HepG2 (cell line): ENCODE measurements around the gene SPARC. TPM values are rescaled to one million over a fixed set of nuclear protein-coding genes. Genes with fewer than 3 reads are reported as not detected.

Source experiments
- ATAC-seq: fragments of 200-7000 bp; cut with Tn5 transposase; 3 replicates; pipeline ENCODE4 v1.9.1; 2020; ENCODE audit warnings: mild to moderate bottlenecking, moderate library complexity
- BruUV-seq: library from RNA; stranded (reverse); fragments of 400-500 nt; replicated peaks from 2 replicates; lab custom pipeline; 2021; lab: Mats Ljungman, UMichigan
- CTCF ChIA-PET: fragments of 300-600 bp; formaldehyde crosslinking; extraction: SDS; loops from one replicate; lab custom pipeline; 2021; ENCODE audit warnings: low total read pairs, inconsistent platforms, low intra/inter-chr PET ratio; lab: Yijun Ruan, JAX
- POLR2A ChIA-PET: fragments of 350-600 bp; sonication (Branson Sonifier 250); formaldehyde crosslinking; loops from one replicate; lab custom pipeline; 2020; ENCODE audit warnings: antibody characterized with exemption, inconsistent platforms; lab: Yijun Ruan, JAX
- DNase-seq: peaks from one replicate; pipeline ENCODE4 v3.0.0-alpha.2; 2015; ENCODE audit warnings: low spot score
- FAIRE-seq: peaks from 3 replicates; lab custom pipeline; 2011; peaks lifted over from hg19 to GRCh38; lab: Jason Lieb, UNC
- H2AFZ ChIP-seq: one replicate; pipeline ENCODE4 v1.6.1; 2011; ENCODE audit warnings: low read length, inconsistent platforms
- H3K27ac ChIP-seq: fragments of 300-600 bp; 3 replicates; pipeline ENCODE4 v1.8.0; 2011; ENCODE audit warnings: mixed run types, mild to moderate bottlenecking, mixed read lengths, low read length, inconsistent platforms; ENCODE audit not compliant: insufficient read depth; ENCODE audit errors: extremely low read length
- H3K27me3 ChIP-seq, 2 experiments: fragments of 200-600 bp in 1 of 2; 2 replicates in 1 of 2; 3 replicates in 1 of 2; pipeline versions ENCODE4 v1.6.0 to v1.8.0; 2011; ENCODE audit warnings: low read length in 2 of 2, mild to moderate bottlenecking in 2 of 2, moderate library complexity in 2 of 2, inconsistent platforms in 1 of 2; ENCODE audit not compliant: insufficient read depth in 2 of 2, control insufficient read depth in 1 of 2
- H3K36me3 ChIP-seq, 2 experiments: fragments of 200-600 bp in 1 of 2; replicated peaks in 1 of 2; 2 replicates in 1 of 2; 3 replicates in 1 of 2; pipeline versions ENCODE4 v1.5.1 to v1.8.0; 2011; ENCODE audit warnings: low read length in 2 of 2, inconsistent platforms in 1 of 2; ENCODE audit not compliant: insufficient read depth in 2 of 2, control insufficient read depth in 1 of 2
- H3K4me1 ChIP-seq: 2 replicates; pipeline ENCODE4 v1.5.1; 2012; ENCODE audit warnings: low read length, inconsistent platforms; ENCODE audit not compliant: insufficient read depth
- H3K4me2 ChIP-seq: 2 replicates; pipeline ENCODE4 v1.6.0; 2011; ENCODE audit warnings: low read depth, low read length, inconsistent platforms
- H3K4me3 ChIP-seq, 3 experiments: fragments of 200-600 bp in 1 of 3; sonication (generic), shearing (Covaris generic) in 1 of 3; replicated peaks in 1 of 3; 2 replicates each; pipeline ENCODE4 v1.5.1; 2011 to 2016; ENCODE audit warnings: low read length in 3 of 3, inconsistent platforms in 2 of 3, low read depth in 2 of 3, mild to moderate bottlenecking in 2 of 3, control low read depth in 1 of 3, mixed read lengths in 1 of 3; ENCODE audit not compliant: insufficient read depth in 1 of 3
- H3K79me2 ChIP-seq: one replicate; pipeline ENCODE4 v1.6.1; 2011; ENCODE audit warnings: low read length, inconsistent platforms; ENCODE audit not compliant: insufficient read depth
- H3K9ac ChIP-seq: 2 replicates; pipeline ENCODE4 v1.6.0; 2011; ENCODE audit warnings: mild to moderate bottlenecking, low read depth, low read length, inconsistent platforms; ENCODE audit not compliant: insufficient read depth
- H3K9me3 ChIP-seq: 2 replicates; pipeline ENCODE4 v1.5.1; 2012; ENCODE audit warnings: mild to moderate bottlenecking, low read length
- H4K20me1 ChIP-seq: 2 replicates; pipeline ENCODE4 v1.6.0; 2011; ENCODE audit warnings: inconsistent platforms, mild to moderate bottlenecking, low read length, moderate library complexity; ENCODE audit not compliant: insufficient read depth
- CREB1 ChIP-seq, 2 experiments: fragments of 450-650 bp in 1 of 2; IDR thresholded peaks; 2 replicates each; pipeline ENCODE4 v1.6.1; 2016 to 2017; ENCODE audit warnings: control low read depth in 1 of 2, mild to moderate bottlenecking in 1 of 2, missing compliant biosample characterization in 1 of 2, missing genetic modification characterization in 1 of 2
- FOSL2 ChIP-seq: sonication (generic); formaldehyde crosslinking; IDR thresholded peaks from 2 replicates; pipeline ENCODE4 v1.4.0; 2020; ENCODE audit warnings: missing genetic modification reagents
- GATAD2A ChIP-seq: IDR thresholded peaks from 2 replicates; pipeline ENCODE4 v1.6.1; 2016
- HMGA1 ChIP-seq: sonication (generic); formaldehyde crosslinking; conservative IDR thresholded peaks from 2 replicates; pipeline ENCODE4 v1.4.0; 2020; ENCODE audit warnings: missing genetic modification reagents
- KAT8 ChIP-seq: IDR thresholded peaks from 2 replicates; pipeline ENCODE4 v1.6.1; 2016; ENCODE audit warnings: missing genetic modification reagents, missing compliant biosample characterization
- NR3C1 ChIP-seq: sonication (generic); formaldehyde crosslinking; IDR thresholded peaks from 2 replicates; pipeline ENCODE4 v1.4.0; 2020; ENCODE audit warnings: missing genetic modification reagents
- SALL1 ChIP-seq: sonication (generic); formaldehyde crosslinking; IDR thresholded peaks from 2 replicates; pipeline ENCODE4 v1.8.0; 2022; ENCODE audit warnings: mild to moderate bottlenecking, missing genetic modification reagents
- SYNCRIP ChIP-seq: fragments of 200-400 bp; formaldehyde crosslinking; IDR thresholded peaks from 2 replicates; pipeline ENCODE4 v1.6.1; 2018; ENCODE audit warnings: mild to moderate bottlenecking, low read depth, low read length; ENCODE audit not compliant: insufficient read depth
- TAF1 ChIP-seq: sonication (generic); formaldehyde crosslinking; IDR thresholded peaks from 2 replicates; pipeline ENCODE4 v1.4.0; 2020; ENCODE audit warnings: missing genetic modification reagents
- TEAD2 ChIP-seq: sonication (generic); formaldehyde crosslinking; IDR thresholded peaks from 2 replicates; pipeline ENCODE4 v1.9.0; 2021; ENCODE audit warnings: missing genetic modification reagents
- XRCC5 ChIP-seq: fragments of 200-400 bp; formaldehyde crosslinking; optimal IDR thresholded peaks from 2 replicates; pipeline ENCODE3; 2017; ENCODE audit warnings: mild to moderate bottlenecking, low read length
- ZFP37 ChIP-seq: sonication (generic); formaldehyde crosslinking; IDR thresholded peaks from 2 replicates; pipeline ENCODE4 v1.4.0; 2020; ENCODE audit warnings: missing genetic modification reagents, borderline replicate concordance
- ZFP62 ChIP-seq: sonication (generic); formaldehyde crosslinking; IDR thresholded peaks from 2 replicates; pipeline ENCODE4 v1.4.0; 2020; ENCODE audit warnings: missing genetic modification reagents
- ZNF24 ChIP-seq: fragments of 450-650 bp; IDR thresholded peaks from 2 replicates; pipeline ENCODE4 v1.6.1; 2017; ENCODE audit warnings: antibody characterized with exemption, mild to moderate bottlenecking
- WGBS: methylation state at CpG from one replicate; pipeline ENCODE4 v1.1.6; 2017; ENCODE audit warnings: low lambda C conversion rate; 5-methylcytosine and 5-hydroxymethylcytosine counted together
- in situ Hi-C: cut with HindIII; loops from 2 replicates; pipeline ENCODE4 v1.10.0; 2017; ENCODE audit warnings: low pct_unique_long_range_greater_than_20kb; ENCODE audit not compliant: extremely low pct_ligation_motif_present
- intact Hi-C: fragments of 100-400 bp; cut with micrococcal nuclease; formaldehyde crosslinking; loops from one replicate; pipeline ENCODE4 v1.10.0; 2022; ENCODE audit not compliant: unreplicated experiment
- polyA plus RNA-seq, 8 experiments: library from polyadenylated mRNA; depleted of rRNA in 3 of 8; stranded (reverse) in 7 of 8; unstranded in 1 of 8; fragments of >200 nt; fragmentation: Illumina TruSeq in 4 of 8; extraction: Trizol in 4 of 8; gene quantifications; 2 replicates each; pipeline versions ENCODE4 v1.2.1 to v1.2.3, GENCODE V29; 2011 to 2016; ENCODE audit warnings: low read depth in 4 of 8, missing spikeins in 1 of 8, mixed read lengths in 1 of 8; ENCODE audit not compliant: insufficient read depth in 1 of 8
- total RNA-seq, 5 experiments: library from RNA; depleted of rRNA; stranded (reverse); fragments of >200 nt; fragmentation: Illumina TruSeq; extraction: Trizol; gene quantifications; 2 replicates each; pipeline ENCODE4 v1.2.3, GENCODE V29; 2016; ENCODE audit warnings: low read depth in 1 of 5
- TF ChIP-seq, protein P1 (sequence below), 2 experiments: sonication (generic) in 1 of 2; formaldehyde crosslinking in 1 of 2; IDR thresholded peaks; 2 replicates each; pipeline versions ENCODE4 v1.4.0 to v1.6.1; 2018 to 2020; ENCODE audit warnings: missing genetic modification reagents in 2 of 2, borderline replicate concordance in 1 of 2, low read depth in 1 of 2, mild to moderate bottlenecking in 1 of 2, missing biosample characterization in 1 of 2
- TF ChIP-seq, protein P2 (sequence below): sonication (generic); formaldehyde crosslinking; IDR thresholded peaks from 2 replicates; pipeline ENCODE4 v1.4.0; 2020; ENCODE audit warnings: mild to moderate bottlenecking, low read depth, missing genetic modification reagents
- TF ChIP-seq, protein P3 (sequence below): sonication (generic); formaldehyde crosslinking; IDR thresholded peaks from 2 replicates; pipeline ENCODE4 v1.4.0; 2020; ENCODE audit warnings: missing genetic modification reagents, borderline replicate concordance

SPARC gene
- total and polyA plus RNA-seq, 2 of the 13 experiments (the other 11 are each of a cell fraction or from before 2014, with no cell fraction given): 76.7 to 192 TPM

DNA sequence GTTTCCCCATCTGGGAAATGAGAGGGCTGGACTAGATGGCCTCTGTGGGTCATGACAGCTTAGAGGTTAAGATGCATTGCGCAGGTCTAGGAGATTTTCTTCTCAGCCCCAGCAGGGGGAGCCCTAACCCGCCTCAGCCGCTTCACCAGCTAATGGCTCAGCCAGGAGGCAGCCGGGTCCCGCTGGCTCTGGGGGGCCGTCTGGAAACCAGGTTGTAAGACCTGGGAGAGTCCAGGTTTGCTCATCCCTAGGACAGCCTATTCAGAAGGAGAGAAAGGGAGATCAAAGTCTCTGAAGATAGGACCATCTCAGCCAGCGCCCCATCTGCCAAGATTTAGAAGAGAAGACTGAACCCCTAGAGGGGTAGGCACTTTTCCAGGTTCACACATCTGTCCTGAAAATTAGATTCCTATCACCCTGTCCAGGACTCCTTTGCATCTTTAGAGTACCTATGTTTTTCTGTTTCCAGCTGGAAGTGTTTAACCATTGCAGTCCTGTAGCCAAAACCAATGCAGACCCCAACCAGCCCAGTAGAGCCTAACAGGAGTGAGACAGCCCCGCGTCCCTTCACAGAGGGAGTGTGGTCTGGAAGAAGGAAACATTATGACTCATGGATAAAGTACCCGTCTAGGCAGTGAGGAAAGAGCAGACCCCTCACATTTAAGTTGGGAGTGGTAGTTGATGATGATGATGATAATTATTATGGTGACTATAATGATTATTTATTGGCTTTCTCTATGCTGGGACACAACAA, 27.5 kb downstream of the SPARC start:
- H3K27me3 ChIP-seq: peaks cover 0 to 10% of the 10 kb centered on the region in 2 experiments; a peak in 2 of 5 replicates
- in situ Hi-C loops (loop anchor here (5.0 to 10.0 kb wide), 2 partner anchors 83 to 134 kb away; no protein-coding TSS in a partner anchor), intact Hi-C loops (loop anchor here (1.0 kb wide), 3 partner anchors 60 to 112 kb away; partner anchors contain the start of gene G3BP1)
- no peak overlapping the region for H3K4me2 ChIP-seq
- no peaks in the 10 kb centered on the region for H3K79me2 ChIP-seq
- peak; percentile 80 for FAIRE-seq
- H3K36me3 ChIP-seq: no peaks in the 10 kb centered on the region; a peak in 1 of 5 replicates
- H3K9me3 ChIP-seq: no peaks in the 10 kb centered on the region
- BruUV-seq: no TSS peak
- peaks cover 9% of the 10 kb centered on the region for H3K4me1 ChIP-seq
- peak; percentile 96 for ATAC-seq
- no peak overlapping the region for H3K4me3 ChIP-seq
- peak; percentile 57 for DNase-seq
- no peak overlapping the region for H2AFZ ChIP-seq
- ChIA-PET POLR2A (interaction anchor here (0.7 to 1.0 kb wide), 2 partner anchors 99 to 112 kb away, joined by 3 to 8 read pairs; partner anchors contain the start of gene G3BP1), CTCF (interaction anchor here (0.7 to 4.7 kb wide), 3 partner anchors 37 to 82 kb away, joined by 3 to 66 read pairs (median 38); no protein-coding TSS in a partner anchor)
- no peak overlapping the region for H3K9ac ChIP-seq
- 25% methylated on average over 10 of the region's 10 CpGs for whole genome bisulfite sequencing
- H4K20me1 ChIP-seq: no peaks in the 10 kb centered on the region
- H3K27ac ChIP-seq: no peak overlapping the region
- TF ChIP-seq SYNCRIP: no peak
- no peak for TF ChIP-seq NR3C1
- TF ChIP-seq ZFP62 (CRISPR knock-in tag): no peak
- no peak for TF ChIP-seq TEAD2 (CRISPR knock-in tag)
- TF ChIP-seq SALL1 (CRISPR knock-in tag): peak; percentile 36; the same call in 1 of the 2 replicates
- TF ChIP-seq, protein P1, sequence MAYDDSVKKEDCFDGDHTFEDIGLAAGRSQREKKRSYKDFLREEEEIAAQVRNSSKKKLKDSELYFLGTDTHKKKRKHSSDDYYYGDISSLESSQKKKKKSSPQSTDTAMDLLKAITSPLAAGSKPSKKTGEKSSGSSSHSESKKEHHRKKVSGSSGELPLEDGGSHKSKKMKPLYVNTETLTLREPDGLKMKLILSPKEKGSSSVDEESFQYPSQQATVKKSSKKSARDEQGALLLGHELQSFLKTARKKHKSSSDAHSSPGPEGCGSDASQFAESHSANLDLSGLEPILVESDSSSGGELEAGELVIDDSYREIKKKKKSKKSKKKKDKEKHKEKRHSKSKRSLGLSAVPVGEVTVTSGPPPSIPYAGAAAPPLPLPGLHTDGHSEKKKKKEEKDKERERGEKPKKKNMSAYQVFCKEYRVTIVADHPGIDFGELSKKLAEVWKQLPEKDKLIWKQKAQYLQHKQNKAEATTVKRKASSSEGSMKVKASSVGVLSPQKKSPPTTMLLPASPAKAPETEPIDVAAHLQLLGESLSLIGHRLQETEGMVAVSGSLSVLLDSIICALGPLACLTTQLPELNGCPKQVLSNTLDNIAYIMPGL (CRISPR knock-in tag; IDR thresholded peaks at IDR 0.05; ENCODE audit: borderline replicate concordance in 1 of 2, low read depth in 1 of 2): peak; percentile 31 to 36; a peak in 1 of 4 replicates
- TF ChIP-seq, protein P2, sequence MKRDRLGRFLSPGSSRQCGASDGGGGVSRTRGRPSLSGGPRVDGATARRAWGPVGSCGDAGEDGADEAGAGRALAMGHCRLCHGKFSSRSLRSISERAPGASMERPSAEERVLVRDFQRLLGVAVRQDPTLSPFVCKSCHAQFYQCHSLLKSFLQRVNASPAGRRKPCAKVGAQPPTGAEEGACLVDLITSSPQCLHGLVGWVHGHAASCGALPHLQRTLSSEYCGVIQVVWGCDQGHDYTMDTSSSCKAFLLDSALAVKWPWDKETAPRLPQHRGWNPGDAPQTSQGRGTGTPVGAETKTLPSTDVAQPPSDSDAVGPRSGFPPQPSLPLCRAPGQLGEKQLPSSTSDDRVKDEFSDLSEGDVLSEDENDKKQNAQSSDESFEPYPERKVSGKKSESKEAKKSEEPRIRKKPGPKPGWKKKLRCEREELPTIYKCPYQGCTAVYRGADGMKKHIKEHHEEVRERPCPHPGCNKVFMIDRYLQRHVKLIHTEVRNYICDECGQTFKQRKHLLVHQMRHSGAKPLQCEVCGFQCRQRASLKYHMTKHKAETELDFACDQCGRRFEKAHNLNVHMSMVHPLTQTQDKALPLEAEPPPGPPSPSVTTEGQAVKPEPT: no peak
- TF ChIP-seq, protein P3, sequence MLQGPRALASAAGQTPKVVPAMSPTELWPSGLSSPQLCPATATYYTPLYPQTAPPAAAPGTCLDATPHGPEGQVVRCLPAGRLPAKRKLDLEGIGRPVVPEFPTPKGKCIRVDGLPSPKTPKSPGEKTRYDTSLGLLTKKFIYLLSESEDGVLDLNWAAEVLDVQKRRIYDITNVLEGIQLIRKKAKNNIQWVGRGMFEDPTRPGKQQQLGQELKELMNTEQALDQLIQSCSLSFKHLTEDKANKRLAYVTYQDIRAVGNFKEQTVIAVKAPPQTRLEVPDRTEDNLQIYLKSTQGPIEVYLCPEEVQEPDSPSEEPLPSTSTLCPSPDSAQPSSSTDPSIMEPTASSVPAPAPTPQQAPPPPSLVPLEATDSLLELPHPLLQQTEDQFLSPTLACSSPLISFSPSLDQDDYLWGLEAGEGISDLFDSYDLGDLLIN: no peak
- TF ChIP-seq FOSL2: peak; percentile 22; the same call in 1 of the 2 replicates
- 0 out of 2 replicates have a peak, but pooled peaks have one; percentile 12 for TF ChIP-seq CREB1 (IDR thresholded peaks at IDR 0.05)
- no peak for TF ChIP-seq CREB1 (CRISPR knock-in tag; IDR thresholded peaks at IDR 0.05)
- peak; percentile 32; the same call in 1 of the 2 replicates for TF ChIP-seq KAT8
- TF ChIP-seq ZFP37 (CRISPR knock-in tag): 0 out of 2 replicates have a peak, but pooled peaks have one; percentile 30
- TF ChIP-seq TAF1 (CRISPR knock-in tag): no peak
- peak; percentile 40 for TF ChIP-seq XRCC5
- TF ChIP-seq ZNF24: no peak
- TF ChIP-seq GATAD2A (CRISPR knock-in tag): peak; percentile 21; the same call in 1 of the 2 replicates
- no peak for TF ChIP-seq HMGA1 (CRISPR knock-in tag)
